Measurements from ENCODE around the gene MYO3B. TPM values are rescaled to one million over a fixed set of nuclear protein-coding genes. Genes with fewer than 3 reads are reported as not detected.

The MYO3B gene
- total RNA-seq, 4 donors from 2014 or later = not detected

- DNase-seq (ENCODE audit: low spot score) (no peak), ATAC-seq (ENCODE audit: low FRiP score) (no peak)
- no peak for TF ChIP-seq CTCF (IDR thresholded peaks at IDR 0.05)
Measured at GRCh38 chr2:170215021-170215420, 37.1 kb downstream of the MYO3B start.

- DNase-seq (ENCODE audit: low spot score) (no peak), ATAC-seq (ENCODE audit: low FRiP score) (no peak)
- TF ChIP-seq CTCF (IDR thresholded peaks at IDR 0.05) = no peak
Measured at GRCh38 chr2:170216428-170216827, 38.5 kb downstream of the MYO3B start.

DNA sequence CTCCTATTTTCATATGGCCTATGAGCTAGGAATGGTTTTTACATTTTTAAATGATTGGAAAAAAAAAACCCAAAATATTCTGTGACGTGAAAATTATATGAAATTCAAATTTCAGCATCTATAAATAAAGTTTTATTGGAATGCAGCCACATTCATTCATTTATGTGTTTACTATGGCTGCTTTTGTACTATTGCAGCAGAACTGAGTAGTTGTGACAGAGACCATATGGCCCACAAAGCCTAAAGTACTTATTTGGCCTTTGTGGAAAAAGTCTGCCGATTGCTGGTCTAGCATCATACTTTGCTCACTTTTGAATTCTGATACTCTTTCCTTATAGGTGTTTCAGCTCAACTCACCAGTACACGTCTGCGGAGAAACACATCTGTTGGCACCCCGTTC is 39.0 kb downstream of the MYO3B start:
- TF ChIP-seq CTCF (IDR thresholded peaks at IDR 0.05) = no peak
- DNase-seq (ENCODE audit: low spot score) (no peak), ATAC-seq (ENCODE audit: low FRiP score) (no peak)

DNA sequence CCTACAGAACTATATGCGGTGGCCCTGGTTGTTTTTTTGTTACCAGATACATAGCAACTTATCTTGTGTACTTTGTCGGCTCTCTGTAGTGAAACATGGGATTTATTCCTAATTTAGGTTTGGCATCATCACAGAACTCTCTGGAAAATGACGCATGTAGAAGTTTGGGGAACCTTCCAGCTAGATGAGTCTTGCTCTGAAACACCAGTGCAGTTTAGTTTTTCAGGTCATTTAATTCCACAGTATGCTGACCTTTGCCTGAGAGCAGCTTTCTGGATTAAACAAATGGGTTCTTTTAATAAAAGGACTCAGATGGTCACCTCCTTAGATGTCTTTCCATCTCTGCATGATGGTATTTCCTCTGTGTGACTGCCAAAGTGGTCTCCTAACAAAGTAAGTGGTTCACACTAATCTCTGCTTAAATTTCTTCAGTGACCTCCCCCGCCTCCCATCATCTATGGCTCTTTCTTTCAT is 39.9 kb downstream of the MYO3B start:
- no peak for TF ChIP-seq CTCF (IDR thresholded peaks at IDR 0.05)
- DNase-seq (ENCODE audit: low spot score) (no peak), ATAC-seq (ENCODE audit: low FRiP score) (no peak)

- TF ChIP-seq CTCF (IDR thresholded peaks at IDR 0.05) = no peak
- no peak for DNase-seq (ENCODE audit: low spot score)
- ATAC-seq (ENCODE audit: low FRiP score) = no peak
Measured at GRCh38 chr2:170218456-170218855, 40.5 kb downstream of the MYO3B start.

GRCh38 chr2:170218931-170219330 is 41.0 kb downstream of the MYO3B start:
- ATAC-seq (ENCODE audit: low FRiP score) (no peak), DNase-seq (ENCODE audit: low spot score) (no peak)
- no peak for TF ChIP-seq CTCF (IDR thresholded peaks at IDR 0.05)

DNA sequence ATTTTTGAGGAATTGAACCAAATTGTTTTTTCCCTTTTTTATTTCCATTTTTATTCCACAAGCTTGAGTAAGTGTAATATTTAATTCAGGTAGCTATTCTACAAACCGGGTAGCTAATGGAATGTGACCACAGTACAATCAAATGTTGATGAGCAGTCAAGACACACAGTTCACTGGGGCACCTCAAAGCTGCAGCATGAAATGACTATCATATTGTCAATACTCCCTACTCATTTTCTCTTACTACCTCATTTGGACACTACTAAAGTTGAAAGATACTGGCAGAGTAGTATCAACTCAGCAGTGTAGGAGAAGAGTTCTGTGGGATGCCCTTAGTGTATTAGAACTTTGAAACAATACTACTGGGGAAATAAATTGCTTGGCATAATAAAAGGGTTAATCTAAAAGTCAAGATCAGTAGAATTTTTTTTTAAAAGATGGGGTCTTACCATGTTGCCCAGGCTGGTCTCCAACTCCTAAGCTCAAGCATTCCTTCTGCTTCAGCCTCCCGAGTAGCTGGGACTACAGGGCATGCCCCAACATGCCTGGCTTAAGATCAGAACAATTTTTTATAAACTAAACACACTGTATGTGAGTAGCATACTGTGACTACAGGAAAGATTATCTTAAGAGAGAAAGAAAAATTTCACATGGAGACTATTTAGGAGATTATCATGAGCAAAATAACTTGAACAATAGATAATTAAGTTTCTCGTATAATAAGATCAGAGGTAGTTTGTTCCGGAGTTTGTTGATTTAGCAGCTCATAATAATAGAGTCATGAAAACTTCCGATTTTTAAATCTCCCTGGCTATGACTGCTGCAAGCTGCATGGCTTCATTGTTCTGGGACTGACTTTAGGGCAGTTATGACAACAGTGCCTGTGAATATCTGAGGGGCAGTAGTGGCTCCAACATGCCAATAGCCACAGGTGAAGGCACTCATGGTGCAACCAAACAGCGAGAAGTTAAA is 43.7 kb downstream of the MYO3B start:
- no peak for DNase-seq (ENCODE audit: low spot score)
- ATAC-seq (ENCODE audit: low FRiP score) = no peak
- no peak for TF ChIP-seq CTCF (IDR thresholded peaks at IDR 0.05)
